HG02973 (cell line): Measurements from ENCODE around the gene KCNIP4.

Source experiments
- ATAC-seq: cut with Tn5 transposase; IDR thresholded peaks from one replicate; pipeline ENCODE4 v1.9.1; 2021; ENCODE audit warnings: moderate library complexity; ENCODE audit not compliant: unreplicated experiment

The KCNIP4 gene

DNA sequence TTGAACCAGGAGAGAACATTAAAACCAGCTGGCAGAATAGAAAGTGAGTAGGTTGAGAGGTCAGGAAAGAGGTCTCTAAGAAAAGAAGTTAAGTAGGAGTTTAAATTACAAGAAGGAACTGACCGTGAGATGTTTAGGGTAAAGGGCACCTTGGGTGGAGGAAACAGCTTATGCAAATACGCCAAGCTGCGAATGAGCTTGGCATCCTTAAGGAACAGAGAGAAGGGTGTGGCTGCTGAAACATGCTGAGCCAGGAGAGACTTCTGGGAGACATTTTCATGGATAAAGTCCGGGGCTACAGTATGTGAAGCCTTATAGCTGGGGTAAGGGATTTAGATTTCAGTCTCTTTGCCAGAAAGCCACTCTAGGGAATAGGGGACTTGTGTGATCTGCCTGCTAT lies 249.1 kb downstream of the KCNIP4 start:
- ATAC-seq = no peak

DNA sequence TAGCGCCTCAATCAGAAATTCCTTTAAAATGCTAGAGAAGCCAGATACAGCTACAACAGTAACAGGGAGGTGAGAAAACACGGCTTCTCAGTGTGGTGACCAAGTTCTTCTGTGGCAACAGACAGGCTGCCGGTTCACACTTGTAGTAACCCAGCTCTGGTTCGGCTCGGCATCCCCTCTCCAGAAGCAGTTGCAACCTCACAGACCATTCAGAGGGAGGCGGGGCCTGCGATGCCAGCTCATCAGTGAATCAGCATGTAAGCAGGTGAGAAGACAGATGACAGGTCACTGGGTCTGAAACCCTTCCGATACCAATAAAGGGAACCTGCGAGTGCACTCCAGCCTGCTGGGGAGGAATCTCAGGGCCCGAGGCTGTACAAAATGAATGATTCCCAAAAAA lies 251.0 kb downstream of the KCNIP4 start:
- no peak for ATAC-seq

DNA sequence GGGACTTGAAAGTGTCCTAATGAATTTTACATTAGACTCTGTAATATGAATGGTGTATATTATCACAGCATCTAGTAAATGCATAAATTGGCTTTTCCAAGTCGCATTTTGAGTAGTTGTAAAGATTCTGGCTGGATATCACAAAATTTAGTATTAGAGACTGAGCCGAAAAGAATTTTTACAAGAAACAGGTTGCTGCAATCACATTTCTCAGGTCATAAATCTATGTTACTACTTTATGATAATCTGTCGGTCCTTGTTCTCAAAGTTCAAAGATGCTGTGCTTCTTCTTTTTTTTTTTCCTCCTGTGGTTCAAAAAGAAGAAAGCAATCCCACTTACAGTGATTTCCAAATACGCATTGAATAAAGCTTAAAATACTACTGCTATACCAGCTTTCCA lies 253.4 kb downstream of the KCNIP4 start:
- ATAC-seq = no peak

DNA sequence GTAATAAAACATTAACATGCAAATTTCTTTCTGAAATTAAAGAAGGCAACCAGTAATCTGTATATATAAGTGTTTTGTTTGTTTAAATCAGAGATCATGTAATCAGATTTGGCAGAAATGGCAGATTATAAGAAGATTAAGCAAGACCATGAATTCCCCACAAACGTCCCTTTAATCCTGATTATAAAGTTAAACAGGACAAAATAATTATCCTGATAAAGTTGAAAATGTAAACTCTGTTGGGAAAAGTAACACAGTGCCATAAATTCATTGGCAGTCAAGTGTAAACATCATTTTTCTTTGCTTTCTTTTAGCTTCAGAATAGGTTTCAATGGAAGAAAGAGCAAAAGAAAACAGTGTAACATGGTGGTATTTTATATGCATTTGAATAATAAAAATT lies 256.3 kb downstream of the KCNIP4 start:
- no peak for ATAC-seq

DNA sequence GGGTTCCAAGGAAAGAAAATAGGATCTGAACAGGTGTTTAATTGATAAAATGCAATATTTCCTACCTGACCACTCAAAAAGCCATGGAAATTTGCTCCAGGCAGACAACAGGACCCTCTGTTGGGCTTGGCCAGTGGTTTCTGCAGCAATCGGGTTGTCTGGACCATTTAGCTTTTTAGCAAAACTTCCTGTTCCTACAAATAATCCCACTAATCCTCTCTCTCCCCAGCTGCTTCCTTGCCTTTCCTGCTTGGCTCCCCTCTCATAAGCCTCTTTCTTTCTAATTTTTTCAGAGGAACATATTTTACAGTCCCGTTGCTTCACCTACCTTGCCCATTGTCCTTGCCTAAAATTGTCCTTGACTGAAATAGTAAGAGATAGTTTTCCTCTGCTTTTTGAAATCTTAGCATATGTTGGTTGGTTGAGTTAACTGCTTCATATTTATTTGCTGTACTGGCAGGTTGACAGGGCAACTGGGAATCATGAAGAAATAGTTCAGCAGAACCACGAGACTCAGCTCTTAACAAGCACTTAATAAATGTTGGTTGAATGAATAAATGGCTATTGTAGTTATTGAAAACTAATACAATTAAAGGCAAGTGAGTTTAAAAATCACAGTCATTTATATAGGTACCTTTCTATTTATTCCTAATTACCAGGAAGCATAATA lies 259.8 kb downstream of the KCNIP4 start:
- ATAC-seq = no peak

DNA sequence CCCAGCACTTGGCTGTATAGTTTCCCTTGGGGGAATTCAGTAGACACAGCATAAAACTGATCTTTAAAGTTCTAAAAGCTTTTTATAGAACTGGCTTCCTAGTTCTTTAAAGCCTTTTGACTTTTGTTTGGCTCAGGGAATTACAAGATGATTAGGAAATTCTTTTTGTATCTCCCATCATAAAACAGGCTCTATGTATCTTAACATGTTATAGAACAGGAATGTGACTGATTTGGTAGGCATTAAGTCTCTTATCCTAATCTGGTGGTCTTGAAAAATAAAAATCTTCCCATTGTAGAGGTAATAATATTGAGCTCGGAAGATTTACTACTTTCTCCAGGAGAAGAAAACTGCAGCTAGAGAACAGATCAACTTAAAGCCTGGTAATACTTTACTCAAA lies 262.7 kb downstream of the KCNIP4 start:
- no peak for ATAC-seq

DNA sequence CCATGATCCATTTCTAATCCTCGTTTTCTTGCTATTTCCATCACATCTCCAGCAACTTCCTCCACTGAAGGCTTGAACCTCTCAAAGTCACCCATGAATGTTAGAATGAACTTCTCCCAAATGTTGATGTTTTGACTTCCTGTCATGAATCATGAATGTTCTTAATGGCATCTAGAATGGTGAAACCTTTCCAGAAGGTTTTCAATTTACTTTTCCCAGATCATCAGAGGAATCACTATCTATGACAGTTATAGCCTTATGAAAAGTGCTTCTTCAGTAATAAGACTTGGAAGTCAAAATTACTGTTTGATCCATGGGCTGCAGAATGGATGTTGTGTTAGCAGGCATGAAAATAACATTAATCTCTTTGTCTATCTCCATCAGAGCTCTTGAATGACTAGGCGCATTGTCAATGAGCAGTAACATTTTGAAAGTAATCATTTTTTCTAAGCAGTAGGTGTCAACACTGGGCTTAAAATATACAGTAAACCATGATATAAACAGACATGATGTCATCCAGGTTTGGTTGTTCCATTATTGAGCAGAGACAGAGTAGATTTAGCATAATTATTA lies 268.2 kb downstream of the KCNIP4 start:
- no peak for ATAC-seq

DNA sequence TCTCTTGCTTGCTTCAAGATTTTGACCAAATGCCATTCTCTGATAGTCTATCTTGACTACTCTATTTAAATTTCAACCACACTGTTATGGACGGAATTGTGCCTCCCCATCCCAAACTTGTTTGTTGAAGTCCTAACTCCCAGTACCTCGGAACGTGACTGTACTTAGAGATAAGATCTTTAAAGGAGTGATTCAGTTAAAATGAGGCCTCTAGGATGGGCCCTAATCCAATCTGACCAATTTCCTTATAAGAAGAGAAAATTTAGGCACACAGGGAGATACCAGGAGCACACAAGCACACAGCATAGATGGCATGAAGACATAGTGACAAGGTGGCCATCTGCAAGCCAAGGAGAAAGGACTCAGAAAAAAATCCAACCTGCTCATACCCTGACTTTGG lies 269.9 kb downstream of the KCNIP4 start:
- ATAC-seq = no peak

DNA sequence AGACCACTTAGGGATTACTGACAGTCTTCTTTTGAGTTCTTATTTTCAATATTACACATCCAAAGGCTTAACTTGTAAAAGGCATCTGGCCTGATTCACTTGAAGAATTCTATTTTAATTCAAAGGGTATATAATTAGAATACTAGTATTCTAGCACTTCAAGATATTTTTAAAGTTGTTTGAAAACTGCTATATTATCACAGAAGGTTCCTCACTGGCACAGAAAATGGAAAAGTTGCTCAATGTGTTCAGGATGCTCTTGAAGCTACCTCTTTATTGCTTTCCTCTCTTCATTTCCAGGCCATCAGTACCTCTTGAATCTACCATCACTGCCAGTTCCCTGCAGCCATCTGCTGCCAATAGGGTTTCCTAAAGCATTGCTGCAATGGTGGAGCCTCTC lies 271.4 kb downstream of the KCNIP4 start:
- ATAC-seq = no peak

DNA sequence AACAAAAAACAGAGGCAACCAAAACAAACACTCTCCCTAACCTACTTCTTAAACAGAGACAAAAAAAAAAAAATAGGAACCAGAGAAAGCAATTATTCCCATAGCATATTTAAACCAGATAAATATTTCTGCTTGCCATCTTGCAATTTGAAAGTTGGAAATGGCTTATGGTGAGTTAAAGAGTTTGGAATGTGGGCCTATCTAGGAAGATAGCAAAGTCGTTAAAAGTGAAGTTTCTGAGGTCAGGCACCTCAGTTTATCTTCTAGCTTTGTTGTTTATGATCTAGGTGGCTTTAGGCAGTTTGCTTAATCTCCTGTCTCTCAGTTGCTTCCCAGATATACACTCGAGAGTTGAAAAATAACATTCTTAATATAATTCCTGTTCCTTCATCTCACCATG lies 284.2 kb downstream of the KCNIP4 start:
- no peak for ATAC-seq

DNA sequence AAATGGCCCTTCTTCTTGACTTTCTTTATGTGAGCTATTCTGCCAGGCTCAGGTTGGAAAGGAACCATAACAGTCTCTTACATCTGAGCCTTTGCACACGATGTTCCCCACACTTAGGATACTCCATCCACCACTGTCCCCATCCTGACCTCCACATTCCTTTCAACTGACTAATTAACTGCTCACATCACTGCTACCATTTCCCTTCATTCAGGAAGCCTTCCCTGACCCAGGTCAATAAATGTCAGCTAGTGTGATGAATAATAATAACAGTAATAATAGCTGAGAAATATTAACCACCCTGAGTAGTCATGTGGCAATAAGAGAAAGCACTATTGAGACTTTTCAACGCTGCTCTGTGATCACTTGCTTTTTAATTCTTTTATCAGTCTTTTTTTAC lies 291.7 kb downstream of the KCNIP4 start:
- no peak for ATAC-seq

DNA sequence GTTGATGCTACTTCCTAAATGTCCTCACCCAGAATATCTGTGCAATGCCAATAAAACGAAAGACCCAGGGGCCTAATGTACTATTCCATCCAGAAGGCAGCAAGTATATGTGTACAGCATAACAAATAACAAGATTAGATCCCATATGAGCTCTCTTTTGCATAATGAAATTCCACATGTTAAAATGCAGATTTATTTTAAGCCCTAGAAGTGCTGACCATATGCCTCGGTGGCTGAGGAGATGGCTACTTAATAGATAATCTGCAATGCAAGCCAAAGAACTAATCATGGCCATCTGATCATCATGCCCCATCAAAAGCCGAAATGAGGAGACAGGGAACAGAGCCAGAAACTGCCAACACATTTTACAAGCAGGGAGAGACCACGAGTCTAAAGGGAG lies 293.5 kb downstream of the KCNIP4 start:
- ATAC-seq = no peak

DNA sequence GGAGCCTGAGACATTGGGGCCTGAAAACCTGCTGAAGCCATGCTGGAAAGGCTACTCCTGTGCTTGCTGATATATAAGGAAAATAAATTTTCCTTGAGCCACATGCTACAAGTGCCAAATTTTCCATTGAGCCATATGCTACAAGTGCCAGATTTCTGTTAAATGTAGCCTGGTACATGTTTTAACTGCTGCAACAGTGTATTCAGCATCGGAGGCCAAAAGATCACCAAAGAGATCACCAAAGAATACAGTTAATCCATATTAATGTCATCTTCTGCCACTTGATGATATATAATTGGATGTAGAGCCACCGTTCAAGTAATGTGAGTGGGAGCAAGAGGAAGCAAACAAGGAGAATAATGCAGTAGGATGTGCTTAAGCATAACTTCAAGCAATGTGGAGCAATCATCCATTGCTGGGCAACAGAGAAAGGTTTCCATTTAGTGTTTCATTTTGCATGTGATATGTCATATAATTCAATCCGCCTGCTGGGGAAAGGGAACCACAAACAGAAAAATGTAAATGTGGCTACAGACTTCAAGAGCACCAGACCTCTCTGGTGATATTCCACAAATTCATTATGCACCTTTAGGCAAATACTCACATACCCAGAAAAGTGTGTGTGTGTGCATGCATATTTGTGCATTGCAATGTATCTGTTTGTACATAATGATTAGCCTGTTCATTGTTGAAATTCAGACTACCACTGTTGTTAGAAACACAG lies 295.9 kb downstream of the KCNIP4 start:
- no peak for ATAC-seq

DNA sequence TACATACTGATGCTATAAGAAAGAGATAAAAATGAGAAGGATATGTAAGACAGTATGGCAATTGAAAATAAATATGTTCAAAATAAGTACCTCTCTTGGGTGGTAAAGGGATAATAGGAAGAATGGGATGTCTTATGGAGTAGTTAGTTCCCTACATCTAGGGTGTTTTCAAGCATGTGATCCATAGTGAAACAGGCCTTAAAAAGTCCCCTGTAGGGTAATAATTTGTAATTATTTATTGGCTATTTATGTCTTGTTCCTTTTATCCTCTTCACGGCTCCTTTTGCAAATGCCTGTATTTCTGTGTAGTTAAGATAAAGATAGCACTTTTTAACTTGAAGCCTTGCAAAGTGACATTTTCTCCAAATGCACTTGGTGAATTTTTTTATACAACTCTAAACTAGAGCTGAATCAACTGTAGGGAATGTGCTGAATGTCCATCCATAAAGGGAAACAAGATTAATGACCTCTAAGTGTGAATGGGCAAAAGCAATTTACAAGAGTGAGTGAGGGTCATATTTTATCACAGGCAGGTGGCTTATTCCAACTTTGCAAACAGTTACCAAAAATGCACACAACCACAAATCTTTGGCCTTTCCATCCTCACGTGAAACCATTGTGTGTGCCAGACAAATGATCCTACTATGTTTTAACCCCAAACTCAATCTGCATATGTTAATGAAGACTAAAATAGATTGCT lies 299.0 kb downstream of the KCNIP4 start:
- ATAC-seq = no peak

DNA sequence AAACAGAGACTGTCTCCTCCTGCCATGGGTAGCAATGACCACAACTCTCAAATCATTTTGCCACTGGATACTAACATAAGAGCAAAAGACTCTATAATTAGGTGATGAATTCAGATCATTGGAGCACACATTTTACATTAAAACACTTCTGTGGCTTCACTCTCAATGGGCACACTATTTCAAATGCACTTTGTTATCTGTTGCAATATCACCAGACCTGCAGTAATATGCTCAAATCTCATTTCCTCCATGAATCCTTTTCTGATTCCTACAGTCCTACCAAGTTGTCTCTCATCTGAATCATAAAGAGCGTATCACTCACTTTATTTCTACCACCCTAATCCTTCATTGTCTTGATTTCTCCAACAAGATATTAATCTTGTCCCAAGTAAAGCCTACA lies 302.8 kb downstream of the KCNIP4 start:
- ATAC-seq = no peak

DNA sequence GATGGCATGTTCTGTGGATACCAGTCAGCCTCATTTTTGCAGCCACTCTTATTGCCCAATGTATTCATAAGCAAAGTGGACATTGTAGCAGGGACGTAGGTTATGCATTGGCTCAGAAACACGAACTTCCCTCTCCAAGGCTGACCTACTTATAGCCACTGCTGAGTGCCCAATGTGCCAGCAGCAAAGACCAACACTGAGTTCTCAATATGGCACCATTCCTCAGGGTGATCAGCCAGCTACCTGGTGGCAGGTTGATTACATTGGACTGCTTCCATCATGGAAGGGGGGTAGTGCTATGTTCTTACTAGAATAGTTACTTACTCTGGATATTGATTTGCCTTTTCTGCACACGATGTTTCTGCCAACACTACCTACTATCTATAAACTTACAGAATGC lies 306.9 kb downstream of the KCNIP4 start:
- no peak for ATAC-seq

DNA sequence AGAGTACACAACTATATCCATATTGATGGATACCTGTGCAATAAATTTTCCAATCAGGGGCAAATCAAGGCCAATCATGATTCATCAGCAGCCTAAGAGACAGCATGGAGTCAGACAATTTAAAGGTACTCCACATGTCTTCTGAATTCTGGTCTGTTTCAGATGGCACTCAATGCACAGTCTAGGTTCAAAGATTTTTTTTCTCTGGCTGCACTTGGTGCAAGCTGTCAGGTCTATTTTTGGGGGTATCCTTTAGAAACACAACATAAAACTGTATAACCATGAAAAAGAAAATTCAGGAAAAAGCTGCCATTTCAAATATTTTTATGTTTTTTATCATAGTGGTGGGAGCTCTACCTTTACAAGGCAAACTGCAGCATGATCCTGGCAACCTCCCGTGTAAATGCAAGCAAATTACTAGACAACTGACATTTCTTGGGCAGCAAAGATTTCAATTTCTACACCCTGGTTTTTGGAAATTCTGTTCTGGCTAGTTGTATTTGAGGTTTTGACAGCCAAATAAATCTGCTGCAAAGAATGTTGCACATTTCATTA lies 310.3 kb downstream of the KCNIP4 start:
- ATAC-seq = no peak

DNA sequence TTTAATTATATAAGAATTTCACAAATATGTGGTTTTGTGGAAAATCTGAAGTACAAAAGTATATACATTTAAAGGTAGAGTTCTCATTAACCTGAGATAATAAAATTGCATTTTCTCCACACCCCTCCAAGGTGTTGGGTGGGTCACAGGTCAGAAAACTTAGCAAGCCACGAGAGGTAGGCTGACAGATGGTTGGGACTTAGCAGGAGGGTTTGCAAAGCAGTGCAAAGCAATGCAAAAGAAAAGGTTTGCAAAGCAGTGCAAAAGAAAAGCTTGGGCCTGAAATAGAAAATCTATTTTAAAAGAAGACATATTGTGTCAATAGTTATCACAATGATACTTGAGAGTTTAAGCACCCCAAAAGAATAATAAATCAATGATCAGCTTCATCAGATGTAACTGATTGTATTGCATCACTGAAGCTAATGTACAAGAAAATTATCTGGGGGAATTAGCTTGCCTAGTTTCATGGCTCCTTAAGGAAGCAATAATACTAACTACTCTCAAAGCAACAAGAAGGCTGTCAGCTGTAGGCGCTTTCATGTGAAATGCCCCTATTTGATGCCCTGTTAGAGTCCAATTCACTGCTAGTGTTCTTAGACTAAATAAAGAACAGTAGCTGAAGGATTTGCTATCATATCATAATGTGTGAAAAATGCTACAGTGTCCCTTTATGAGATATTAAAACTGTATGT lies 319.5 kb downstream of the KCNIP4 start:
- no peak for ATAC-seq

DNA sequence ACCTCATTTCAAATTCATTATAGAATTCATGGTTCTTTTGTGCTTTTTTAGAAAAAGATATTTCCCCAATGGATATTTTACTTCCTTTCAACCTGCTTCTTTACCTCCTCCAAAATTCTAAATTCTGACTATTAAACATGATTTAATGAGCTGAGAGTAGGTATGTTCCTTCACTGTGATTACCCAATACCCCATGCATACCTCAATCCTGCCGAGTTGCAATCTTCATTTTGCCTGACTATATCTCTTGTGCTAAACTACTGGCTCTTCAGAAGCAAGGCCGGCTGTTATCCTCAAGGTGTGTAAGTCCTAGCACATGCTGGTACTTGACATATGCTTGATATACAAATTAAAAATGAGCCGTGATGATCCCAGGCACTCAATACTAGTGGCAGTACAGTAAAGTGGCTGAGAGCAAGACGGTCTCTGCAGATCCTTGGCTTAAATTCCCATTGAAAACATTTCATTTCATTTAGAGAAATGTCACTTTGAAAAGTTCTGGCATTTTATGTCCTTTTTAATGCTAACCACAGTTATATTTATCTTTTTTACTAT lies 320.4 kb downstream of the KCNIP4 start:
- ATAC-seq = no peak

DNA sequence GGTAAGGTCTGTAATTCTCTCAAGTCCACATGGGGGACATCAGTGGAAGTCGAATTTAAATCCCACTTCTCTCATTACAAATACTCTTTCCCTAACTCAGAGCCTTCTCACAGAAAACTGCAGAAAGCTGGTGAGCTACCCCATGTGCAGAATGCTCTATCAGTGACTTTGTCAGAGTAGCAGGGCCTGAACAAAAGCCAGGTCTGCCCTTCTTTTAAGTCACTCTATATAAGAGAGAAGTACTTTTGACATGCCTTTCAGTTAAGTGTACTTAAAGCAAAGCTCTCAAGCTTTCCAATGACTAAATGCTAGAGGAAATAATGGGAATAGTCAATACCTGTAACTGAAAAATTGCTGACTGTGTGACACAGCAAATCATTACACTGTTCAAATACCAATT lies 323.1 kb downstream of the KCNIP4 start:
- no peak for ATAC-seq

DNA sequence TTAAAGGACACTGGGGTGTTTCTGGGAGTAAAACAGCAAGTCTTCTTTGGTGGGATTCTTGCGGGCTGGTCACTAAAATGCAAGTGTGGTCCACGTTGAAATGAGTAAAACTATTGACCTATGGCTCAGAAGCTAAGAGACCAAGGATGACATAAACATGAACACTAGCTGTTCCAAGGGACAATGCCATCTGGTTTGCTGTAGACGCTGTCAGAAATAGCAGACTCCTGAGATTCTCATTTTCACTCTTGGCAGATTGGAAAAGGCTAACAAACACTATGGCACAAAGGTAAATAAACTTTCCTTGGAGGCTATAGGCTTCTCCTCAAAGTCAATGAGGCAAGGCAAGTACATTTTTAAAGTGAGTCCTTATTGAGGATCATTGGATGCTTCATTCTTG lies 343.6 kb downstream of the KCNIP4 start:
- ATAC-seq = no peak
